ENCODE results near the gene HIGD1A. TPM values are rescaled to one million over a fixed set of nuclear protein-coding genes. Genes with fewer than 3 reads are reported as not detected.

The HIGD1A gene
- total and polyA plus RNA-seq, 2 of the 8 experiments (the other 6 are each of a cell fraction or from before 2014, with no cell fraction given): 67.3 to 95.4 TPM

DNA sequence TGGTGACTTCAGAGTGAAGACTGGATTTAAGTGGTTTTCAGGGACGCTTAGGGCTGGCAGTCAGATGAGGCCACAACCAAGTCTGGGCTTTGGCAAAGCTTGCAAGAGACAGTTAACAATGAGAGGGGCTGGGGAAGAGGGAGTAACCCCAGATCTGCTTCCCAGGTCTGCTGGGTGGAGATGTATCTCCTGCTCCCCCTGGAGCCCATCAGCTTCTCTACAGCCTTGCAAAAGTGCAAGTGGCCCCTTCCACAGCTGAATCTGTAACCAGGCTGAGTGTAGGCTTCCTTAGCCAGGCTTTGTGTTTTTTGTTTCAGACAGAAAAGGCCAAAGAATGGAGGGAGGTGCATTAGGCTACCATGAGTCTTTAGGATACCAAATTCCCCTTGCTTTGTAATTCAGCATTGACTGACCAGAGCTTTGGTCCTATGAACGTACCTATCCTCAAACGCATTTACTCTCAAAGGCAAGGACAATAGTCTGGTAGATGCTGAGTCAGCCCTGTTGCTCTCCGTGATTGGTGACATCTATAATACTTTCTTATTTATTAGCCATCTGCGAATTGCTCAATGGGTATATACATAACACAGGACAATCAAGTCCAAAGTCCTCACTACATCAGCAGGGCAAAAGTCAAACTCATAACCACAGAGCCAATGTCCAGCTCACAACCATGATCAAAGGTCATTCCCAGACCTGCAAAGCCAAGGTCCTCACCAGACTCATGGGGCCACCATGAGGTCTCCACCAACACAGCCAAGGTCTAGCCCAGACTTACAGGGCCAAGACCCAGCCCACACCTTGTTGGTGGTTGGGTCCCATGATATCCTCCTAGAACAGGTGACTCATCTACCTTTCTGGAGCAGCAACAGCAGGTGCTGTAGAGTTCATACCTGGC, 48.4 kb downstream of the HIGD1A start (continued):
- TF ChIP-seq SP1 (IDR thresholded peaks at IDR 0.05; ENCODE audit: low read depth, low read length) (no peak), PHF8 (conservative IDR thresholded peaks at IDR 0.05; ENCODE audit: low read depth, low read length) (no peak), SIRT6 (IDR thresholded peaks at IDR 0.05; ENCODE audit: low read length) (no peak)

Data from H1 (cell line).